Mammary epithelial cell (primary cell): Measurements from ENCODE around the gene RNF5.

Experiments used
- EZH2 ChIP-seq: IDR thresholded peaks from 2 replicates; pipeline ENCODE4 v1.6.1; 2012; ENCODE audit warnings: low read length, inconsistent platforms, borderline replicate concordance
- TF ChIP-seq, protein P1 (sequence below), 2 donors: IDR thresholded peaks in 1 of 2; conservative IDR thresholded peaks in 1 of 2; 2 replicates each; pipeline ENCODE4 v1.5.1; 2011 to 2012; ENCODE audit warnings: inconsistent platforms in 2 of 2, low read length in 2 of 2, mild to moderate bottlenecking in 2 of 2, control low read depth in 1 of 2, low read depth in 1 of 2; ENCODE audit not compliant: insufficient read depth in 1 of 2; ENCODE audit errors: extremely low read depth in 1 of 2

DNA sequence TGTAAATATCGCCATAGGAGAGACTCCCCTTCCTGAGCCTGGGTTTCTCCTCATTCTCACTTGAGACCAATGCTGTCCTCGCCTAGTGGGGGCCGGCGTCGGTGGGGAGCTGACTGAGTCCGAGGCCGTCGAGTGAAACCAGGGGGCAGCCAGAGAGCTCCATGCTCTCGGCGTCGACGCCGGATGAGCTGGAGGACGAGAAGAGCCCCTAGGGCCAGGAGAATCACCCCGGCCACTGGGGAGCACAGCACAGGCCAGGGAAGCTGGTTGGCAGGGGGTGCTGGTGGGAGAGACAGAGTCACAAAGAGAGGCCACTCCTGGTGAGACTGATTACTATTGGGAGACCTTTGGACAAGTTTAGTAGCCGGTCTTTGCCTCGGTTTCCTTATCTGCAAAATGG lies 20.7 kb downstream of the RNF5 start:
- TF ChIP-seq, protein P1, sequence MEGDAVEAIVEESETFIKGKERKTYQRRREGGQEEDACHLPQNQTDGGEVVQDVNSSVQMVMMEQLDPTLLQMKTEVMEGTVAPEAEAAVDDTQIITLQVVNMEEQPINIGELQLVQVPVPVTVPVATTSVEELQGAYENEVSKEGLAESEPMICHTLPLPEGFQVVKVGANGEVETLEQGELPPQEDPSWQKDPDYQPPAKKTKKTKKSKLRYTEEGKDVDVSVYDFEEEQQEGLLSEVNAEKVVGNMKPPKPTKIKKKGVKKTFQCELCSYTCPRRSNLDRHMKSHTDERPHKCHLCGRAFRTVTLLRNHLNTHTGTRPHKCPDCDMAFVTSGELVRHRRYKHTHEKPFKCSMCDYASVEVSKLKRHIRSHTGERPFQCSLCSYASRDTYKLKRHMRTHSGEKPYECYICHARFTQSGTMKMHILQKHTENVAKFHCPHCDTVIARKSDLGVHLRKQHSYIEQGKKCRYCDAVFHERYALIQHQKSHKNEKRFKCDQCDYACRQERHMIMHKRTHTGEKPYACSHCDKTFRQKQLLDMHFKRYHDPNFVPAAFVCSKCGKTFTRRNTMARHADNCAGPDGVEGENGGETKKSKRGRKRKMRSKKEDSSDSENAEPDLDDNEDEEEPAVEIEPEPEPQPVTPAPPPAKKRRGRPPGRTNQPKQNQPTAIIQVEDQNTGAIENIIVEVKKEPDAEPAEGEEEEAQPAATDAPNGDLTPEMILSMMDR (conservative IDR thresholded peaks at IDR 0.05 in 1 of 2, IDR thresholded peaks at IDR 0.05 in 1 of 2; ENCODE audit: extremely low read depth in 1 of 2, insufficient read depth in 1 of 2, low read depth in 1 of 2, low read length in 2 of 2) = no peak
- TF ChIP-seq EZH2 = no peak
